GM19438 (cell line): ENCODE data around the gene ZNF780B.
A peak's percentile ranks its signal among the peaks of the same experiment; 100 is the strongest.
"Not testable (repeated sequence)": the region's sequence is repeated elsewhere in the genome, so short reads cannot be mapped to it uniquely, and the experiment has no call there.

ENCODE experiments used
- ATAC-seq: cut with Tn5 transposase; IDR thresholded peaks from one replicate; pipeline ENCODE4 v1.9.1; 2021; ENCODE audit warnings: low read depth; ENCODE audit not compliant: unreplicated experiment

The ZNF780B gene

DNA sequence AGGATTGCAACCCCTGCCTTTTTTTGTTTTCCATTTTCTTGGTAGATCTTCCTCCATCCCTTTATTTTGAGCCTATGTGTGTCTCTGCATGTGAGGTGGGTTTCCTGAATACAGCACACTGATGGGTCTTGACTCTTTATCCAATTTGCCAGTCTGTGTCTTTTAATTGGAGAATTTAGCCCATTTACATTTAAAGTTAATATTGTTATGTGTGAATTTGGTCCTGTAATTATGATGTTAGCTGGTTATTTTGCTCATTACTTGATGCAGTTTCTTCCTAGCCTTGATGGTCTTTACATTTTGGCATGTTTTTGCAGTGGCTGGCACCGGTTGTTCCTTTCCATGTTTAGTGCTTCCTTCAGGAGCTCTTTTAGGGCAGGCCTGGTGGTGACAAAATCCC is 14.3 kb downstream of the ZNF780B start:
- ATAC-seq = not testable (repeated sequence)

GRCh38 chr19:40038047-40038446 is 18.0 kb downstream of the ZNF780B start:
- ATAC-seq = not testable (repeated sequence)

- no peak for ATAC-seq
Observed at GRCh38 chr19:40035996-40036395, 20.0 kb downstream of the ZNF780B start.

DNA sequence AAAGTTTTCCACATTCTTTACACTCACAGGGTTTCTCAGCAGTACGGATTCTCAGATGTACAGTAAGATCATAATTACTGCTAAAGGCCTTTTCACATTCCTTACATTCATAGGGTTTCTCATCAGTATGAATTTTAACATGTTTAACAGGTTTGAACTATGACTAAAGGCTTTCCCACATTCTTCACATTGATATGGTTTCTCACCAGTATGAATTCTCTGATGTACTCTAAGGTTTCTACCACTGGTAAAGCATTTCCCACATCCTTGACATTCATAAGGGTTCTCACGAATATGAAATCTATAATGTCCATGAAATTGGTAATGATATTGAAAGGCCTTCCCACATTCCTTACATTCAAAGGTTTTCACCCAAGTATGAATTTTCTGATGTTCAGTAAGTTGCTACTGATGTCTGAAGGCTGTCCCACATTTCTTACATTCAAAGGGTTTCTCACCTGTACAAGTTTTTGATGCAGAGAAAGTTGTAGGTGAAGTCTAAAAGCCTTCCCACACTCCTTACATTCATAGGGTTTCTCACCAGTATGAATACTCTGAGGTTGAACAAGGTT is 22.0 kb downstream of the ZNF780B start:
- no peak for ATAC-seq

DNA sequence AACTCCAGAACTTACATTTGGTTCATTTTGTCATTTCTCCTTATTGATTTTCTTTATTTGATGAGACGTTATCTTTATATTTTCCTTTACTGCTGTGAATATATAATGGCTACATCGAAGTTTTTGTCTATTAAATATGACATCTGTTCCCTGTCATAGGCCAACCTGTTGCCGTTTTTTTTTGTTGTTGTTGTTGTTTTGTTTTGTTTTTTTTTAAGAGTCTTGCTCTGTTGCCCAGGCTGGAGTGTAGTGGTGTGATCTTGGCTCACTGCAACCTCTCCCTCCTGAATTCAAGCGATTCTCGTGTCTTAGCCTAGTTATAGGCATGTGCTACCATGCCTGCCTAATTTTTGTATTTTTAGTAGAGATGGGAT is 29.4 kb downstream of the ZNF780B start:
- ATAC-seq = no peak

DNA sequence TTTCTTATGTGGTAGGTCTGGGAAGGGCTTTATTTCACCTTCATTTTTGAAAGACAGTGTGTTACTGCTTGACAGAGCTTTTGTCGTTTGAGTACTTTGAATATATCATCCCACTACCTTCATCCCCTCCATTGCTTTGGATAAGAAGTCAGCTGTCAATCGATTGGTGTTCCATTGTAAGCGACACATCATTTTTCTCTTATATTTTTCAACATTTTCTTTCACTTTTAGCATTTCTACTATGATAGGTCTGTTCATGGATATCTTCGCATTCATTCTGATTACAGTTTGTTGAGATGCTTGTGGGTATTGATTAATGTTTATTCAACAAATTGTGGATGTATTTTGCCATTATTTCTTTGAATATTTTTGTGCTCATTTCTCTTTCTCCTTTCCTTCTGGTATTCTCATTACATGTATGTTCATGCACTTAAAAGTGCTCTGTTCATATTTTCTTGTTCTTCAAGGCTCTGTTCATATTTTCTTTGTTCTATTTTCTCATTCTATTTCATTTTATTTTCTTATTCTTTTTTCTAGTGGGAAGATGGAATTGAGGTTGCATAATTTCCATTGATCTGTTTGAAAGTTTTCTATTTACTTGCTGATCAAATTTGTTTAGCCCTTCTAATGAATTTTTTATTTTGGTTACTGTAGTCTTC is 30.0 kb downstream of the ZNF780B start:
- no peak for ATAC-seq

- ATAC-seq = no peak
Observed at GRCh38 chr19:40023969-40024368, 32.1 kb downstream of the ZNF780B start.

DNA sequence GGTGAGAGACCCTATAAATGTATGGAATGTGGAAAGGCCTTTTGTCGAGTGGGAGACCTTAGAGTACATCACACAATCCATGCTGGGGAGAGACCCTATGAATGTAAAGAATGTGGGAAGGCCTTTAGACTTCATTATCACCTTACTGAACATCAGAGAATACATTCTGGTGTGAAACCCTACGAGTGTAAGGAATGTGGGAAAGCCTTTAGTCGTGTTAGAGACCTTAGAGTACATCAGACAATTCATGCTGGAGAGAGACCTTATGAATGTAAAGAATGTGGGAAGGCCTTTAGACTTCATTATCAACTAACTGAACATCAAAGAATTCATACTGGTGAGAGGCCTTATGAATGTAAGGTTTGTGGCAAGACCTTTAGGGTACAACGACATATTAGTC is 42.0 kb downstream of the ZNF780B start:
- no peak for ATAC-seq

- ATAC-seq = no peak
Observed at GRCh38 chr19:40009674-40010073, 46.4 kb downstream of the ZNF780B start.

DNA sequence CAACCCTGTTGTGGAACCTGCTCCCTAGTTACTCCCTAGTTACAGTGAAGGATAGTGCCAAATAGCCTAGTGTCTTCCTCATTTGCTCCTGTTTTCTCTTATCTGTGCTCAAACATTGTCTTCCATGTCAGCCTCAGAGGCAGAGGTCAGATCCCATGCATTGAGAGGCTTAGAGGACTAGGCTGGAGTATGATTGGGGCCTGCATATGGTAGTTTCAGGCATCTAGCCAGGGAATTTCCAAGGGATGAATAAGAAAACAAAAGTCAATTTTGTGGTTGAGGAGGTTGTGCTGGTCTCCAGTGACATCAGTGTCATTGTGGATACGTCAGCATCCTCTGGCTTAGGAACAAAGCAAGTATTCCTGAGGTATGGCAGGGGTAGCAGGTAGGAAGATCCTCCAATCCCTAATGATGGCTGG is 49.7 kb downstream of the ZNF780B start:
- ATAC-seq = no peak

DNA sequence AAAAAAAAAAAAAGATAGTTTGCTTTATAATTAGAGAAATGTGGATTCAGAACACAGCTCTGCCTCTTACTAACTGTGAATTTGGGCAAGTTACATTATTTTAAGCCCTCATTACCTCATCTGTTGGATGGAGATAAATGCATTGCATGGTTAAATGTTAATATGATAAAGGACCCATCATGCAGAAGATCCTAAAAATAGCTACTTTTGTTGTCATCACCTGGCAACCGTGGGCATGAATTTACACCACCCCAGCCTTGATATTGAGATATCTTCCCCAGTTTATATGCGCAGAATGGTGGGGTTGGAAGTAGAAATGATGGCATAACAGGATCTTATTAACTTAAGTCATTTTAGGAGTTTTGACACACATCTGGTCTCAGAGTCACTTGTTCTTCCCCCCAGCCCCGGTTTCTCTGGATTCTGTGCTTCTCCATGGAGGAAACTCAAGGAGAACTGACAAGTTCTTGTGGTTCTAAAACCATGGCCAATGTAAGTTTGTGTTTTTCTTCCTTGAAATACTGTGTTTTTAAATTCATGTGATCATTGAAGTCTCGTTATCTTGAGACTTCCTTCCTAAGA is 50.2 kb downstream of the ZNF780B start:
- no peak for ATAC-seq

- no peak for ATAC-seq
Observed at GRCh38 chr19:39998501-39998900, 57.5 kb downstream of the ZNF780B start.

DNA sequence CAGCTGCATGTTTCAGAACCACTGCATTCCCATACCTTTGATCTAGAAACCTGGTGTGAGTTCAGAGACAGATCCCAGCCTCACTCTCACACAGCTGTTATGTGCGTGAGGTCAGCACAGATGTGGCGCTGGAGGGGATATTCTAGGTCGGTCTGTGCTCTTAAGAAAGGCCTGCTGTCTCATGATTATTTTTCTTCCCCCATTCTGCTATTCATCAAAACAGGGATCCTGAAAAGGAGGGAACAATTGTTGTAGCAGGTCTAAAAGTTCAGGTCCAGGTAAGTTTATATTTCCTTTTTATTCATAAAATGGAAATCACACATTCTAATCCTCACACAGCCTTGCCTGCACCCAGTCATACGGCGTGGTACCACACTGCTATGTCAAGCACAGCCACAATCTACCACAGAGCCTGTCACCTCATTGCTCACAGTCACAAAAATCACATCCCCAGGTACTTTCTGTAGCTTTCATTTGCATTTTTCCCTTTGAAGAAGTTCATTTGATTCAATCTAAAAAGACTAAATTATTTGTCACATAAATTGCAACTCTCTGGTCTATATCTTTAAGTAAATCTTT is 58.3 kb downstream of the ZNF780B start:
- no peak for ATAC-seq

DNA sequence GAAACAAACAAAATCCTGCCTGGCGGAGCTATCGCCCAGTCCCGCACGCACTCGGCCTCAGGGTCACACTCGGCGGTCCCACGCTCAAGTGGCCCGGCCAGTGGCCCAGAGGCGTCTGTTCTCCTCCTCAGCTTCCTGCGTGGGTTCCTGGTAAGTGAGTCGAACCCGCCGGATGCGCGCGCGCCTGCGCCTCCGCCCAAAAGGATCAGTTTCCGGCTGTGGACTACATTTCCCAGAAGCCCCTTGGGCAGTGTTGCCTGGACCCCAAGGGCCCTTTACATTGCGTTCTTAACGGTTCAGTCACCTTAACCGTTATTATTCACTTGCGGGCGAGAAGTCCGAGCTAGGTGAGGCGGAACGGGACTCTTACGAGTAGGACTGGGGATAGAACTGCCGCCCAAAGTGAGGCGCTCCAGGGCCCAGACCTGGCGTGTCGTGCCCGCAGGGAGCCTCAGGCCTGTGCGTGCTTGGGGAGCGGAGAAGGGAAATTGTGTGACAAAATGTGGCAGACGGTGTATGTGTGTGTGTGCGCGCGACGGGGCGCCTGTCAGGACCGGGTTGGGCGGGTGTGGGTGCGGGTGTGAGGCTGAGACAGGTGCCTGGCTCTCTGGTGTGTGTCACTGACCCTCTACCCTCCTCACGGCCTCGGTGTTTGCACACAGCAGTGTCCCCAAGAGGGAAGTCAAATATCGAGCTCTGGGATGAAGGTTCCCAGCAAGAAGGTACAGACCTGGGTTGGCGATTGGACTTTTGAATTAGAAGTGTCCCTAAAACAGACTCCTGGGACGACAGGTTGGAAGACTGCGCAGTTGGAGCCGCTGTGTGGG is 59.0 kb downstream of the ZNF780B start, which contains the start of gene ZNF546:
TSS of gene ZNF546 (plus strand) at position 250 of the 827 bp plus-strand sequence. CDS start 1,267 bp downstream, outside the sequence.
- ATAC-seq = peak; percentile 89

- peak; percentile 20 for ATAC-seq
Observed at GRCh38 chr19:39996218-39996810, 59.7 kb downstream of the ZNF780B start.

DNA sequence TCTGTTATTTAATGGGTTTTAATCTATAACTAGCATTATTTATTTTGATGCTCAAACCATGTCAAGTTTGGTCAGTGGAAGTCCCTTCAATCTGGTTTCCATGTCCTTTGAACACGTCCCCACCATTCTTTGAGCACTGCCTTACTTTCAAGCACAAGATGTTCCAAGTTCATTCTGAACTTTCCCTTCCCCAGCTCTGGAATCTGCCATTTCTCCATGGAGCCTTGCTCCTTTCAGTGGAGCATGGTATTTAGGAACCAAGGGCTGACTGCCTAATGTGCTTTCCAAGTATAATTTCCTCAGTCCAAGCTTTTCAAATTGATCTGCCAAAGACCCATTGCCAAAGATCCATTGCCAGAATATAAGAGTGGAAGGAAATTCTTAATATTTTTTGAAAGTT is 60.2 kb downstream of the ZNF780B start:
- no peak for ATAC-seq

DNA sequence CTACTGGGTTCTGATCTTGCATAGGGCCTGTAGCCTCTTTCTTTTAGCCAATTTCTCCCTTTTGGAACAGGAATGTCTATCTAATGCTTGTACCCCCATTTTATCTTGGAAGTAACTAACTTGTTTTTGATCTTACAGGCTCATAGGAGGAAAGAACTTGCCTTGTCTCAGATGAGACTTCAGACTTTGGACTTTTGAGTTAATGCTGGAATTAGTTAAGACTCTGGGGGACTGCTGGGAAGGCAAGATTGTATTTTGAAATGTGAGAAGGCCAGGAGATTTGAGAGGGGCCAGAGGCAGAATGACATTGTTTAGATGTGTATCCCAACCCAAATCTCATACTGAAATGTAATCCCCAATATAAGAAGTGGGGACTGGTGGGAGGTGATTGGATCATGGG is 61.7 kb downstream of the ZNF780B start:
- ATAC-seq = no peak

- no peak for ATAC-seq
Observed at GRCh38 chr19:39993605-39994004, 62.4 kb downstream of the ZNF780B start.

DNA sequence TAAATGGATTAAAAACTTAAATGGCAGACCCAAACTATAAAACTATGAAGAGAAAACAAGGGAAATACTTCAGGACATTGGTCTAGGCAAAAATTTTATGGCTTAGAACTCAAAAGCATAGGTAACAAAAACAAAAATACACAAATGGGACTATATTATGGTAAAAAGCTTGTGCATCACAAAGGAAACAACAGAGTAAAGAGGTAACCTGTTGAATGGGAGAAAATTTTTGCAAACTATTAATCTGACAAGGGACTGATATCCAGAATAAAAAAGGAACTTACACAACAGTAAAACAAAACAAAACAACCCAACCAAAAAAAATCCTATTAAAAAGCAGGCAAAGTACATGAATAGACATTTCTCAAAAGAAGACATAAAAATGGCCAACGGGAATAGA is 68.4 kb downstream of the ZNF780B start:
- ATAC-seq = no peak

GRCh38 chr19:39987167-39987566 is 68.9 kb downstream of the ZNF780B start:
- no peak for ATAC-seq

- no peak for ATAC-seq
Observed at GRCh38 chr19:39986643-39987042, 69.4 kb downstream of the ZNF780B start.
